ENCODE results near the gene TUBA1C.
"Not testable (repeated sequence)": the region's sequence is repeated elsewhere in the genome, so short reads cannot be mapped to it uniquely, and the experiment has no call there.

DNA sequence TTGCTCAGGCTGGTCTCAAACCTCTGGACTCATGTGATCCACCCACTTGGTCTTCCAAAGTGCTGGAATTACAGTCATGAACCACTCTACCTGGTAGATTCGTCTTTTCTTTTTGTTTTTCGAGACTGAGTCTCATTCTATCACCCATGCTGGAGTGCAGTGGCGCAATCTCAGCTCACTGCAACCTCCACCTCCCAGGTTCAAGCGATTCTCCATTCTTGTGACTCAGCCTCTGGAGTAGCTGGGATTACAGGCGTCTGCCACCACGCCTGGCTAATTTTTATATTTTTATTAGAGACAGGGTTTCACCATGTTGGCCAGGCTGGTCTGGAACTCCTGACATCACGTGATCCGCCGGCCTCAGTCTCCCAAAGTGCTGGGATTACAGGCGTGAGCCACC lies 9.4 kb upstream of the TUBA1C start:
- TF ChIP-seq EWSR1 (IDR thresholded peaks at IDR 0.05; ENCODE audit: borderline replicate concordance, low read depth, partially characterized antibody); FOXA1 (IDR thresholded peaks at IDR 0.05; ENCODE audit: borderline replicate concordance): not testable (repeated sequence)

Data from K562 (cell line).